GM19035 (cell line): ENCODE measurements around the gene GLIPR1L1.
A peak's percentile ranks its signal among the peaks of the same experiment; 100 is the strongest.

Experiments used
- ATAC-seq: cut with Tn5 transposase; IDR thresholded peaks from one replicate; pipeline ENCODE4 v1.9.1; 2021; ENCODE audit not compliant: unreplicated experiment

Gene GLIPR1L1

GRCh38 chr12:75349946-75350345 is 15.5 kb downstream of the GLIPR1L1 start:
- ATAC-seq: no peak

GRCh38 chr12:75350413-75350812 is 15.9 kb downstream of the GLIPR1L1 start:
- ATAC-seq: no peak

GRCh38 chr12:75354011-75354410 is 19.5 kb downstream of the GLIPR1L1 start:
- no peak for ATAC-seq

DNA sequence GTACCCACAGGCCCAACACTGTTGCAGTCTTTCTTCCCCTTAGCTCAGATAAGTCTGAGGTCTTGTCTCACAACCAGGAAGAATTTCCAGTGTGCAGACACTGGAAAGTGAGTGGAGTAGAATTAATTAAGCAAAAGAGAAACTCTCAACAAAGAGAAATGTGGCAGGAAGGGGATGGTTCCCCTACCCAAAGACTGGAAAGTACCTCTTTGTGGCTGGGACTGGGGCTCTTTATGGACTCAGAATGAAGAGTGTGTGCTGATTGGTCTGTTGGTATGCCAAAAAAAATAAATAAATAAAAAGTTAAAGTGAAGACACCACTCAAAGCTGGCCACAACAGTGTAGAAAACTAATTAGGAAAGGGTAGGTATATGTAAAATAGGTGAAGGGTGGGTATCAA is 26.4 kb downstream of the GLIPR1L1 start:
- ATAC-seq: no peak

GRCh38 chr12:75361408-75361807 is 26.9 kb downstream of the GLIPR1L1 start:
- ATAC-seq: no peak

DNA sequence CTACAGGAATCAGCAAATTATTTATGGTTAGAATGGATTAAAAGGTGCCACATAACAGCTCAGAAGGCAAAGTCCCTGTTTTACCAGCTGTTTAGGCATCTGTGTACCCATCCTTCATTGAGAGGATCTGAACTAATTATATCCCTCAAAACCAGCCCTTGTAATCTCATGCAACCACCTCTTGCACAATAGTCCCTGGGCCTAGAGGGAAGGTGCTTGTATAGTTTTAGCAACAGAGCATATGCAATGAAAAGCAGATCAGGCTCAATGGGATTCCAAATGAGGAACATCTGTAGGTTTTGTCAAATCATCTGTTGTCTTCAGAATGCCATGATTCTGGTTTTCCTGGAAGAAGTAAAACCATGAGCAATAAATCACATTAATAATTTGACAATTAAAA is 30.4 kb downstream of the GLIPR1L1 start:
- no peak for ATAC-seq

- peak; percentile 69 for ATAC-seq
Measured at GRCh38 chr12:75366629-75367028, 32.2 kb downstream of the GLIPR1L1 start.

DNA sequence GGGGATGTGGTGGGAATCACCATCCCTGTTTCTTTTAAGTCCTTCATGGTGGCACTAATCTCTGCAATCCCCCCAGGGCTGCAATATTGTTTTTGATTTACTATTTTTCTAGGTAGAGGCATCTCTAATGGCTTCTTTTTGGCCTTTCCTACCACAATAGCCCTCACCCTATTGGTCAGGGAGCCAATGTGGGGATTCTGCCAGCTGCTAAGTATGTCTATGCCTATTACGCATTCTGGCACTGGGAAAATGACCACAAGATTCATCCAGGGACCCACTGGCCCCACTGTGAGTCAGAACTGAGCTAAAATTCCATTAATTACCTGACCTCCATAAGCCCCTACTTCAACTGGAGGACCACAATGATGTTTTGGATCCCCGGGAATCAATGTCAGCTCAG is 40.5 kb downstream of the GLIPR1L1 start:
- no peak for ATAC-seq

GRCh38 chr12:75378354-75378753 is 43.9 kb downstream of the GLIPR1L1 start:
- ATAC-seq: no peak

- no peak for ATAC-seq
Measured at GRCh38 chr12:75389061-75389460, 54.6 kb downstream of the GLIPR1L1 start.

- no peak for ATAC-seq
Measured at GRCh38 chr12:75389706-75390105, 55.2 kb downstream of the GLIPR1L1 start.

- ATAC-seq: no peak
Measured at GRCh38 chr12:75390156-75390898, 55.9 kb downstream of the GLIPR1L1 start.

DNA sequence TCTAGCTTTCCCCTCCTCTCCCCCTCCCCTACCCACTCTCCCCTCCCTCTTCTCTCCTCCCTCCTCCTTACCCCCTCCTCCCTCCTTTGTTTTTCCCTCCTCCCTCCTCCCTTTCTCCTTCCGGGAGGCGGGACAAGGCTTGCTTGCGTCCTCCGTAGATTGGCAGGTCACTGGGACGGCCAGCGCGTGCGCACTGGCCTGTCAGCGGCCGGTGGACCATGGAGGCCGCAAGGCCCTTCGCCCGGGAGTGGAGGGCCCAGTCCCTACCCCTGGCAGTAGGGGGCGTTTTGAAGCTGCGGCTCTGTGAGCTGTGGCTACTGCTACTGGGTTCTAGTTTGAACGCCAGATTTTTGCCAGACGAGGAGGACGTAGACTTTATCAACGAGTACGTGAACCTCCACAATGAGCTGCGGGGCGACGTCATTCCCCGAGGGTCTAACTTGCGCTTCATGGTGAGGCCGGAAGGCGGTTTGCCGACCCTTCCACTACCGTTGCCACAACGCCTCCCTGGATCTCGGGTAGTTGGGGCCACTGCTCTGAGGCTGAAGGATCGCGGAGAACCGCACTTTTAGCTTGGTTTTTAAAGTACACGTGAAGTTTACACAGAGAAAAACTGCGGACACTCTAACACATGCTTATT is 56.5 kb downstream of the GLIPR1L1 start, which contains the start of gene GLIPR1L2:
TSS of gene GLIPR1L2 (plus strand) at position 191 of the 640 bp plus-strand sequence. CDS start at position 219, 28 bp downstream.
- peak; percentile 98 for ATAC-seq

- no peak for ATAC-seq
Measured at GRCh38 chr12:75404231-75404630, 69.8 kb downstream of the GLIPR1L1 start.

DNA sequence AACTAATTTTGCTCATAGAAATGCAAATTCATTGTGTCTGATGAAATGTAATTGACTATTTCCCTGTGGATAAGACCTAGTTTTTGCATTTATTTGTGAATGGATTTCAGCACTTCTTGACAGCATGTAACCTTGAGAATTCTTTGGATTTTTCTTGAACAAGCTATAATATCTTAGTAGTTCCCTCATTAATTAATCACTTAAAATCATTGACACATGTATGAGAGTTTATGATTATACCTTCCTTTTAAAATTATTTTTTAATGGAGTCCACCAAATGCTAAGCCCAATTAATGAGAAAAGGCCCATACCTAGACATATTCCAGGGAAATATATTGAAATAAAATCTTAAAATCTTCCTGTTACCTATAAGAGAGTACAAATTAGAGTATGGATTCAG is 73.2 kb downstream of the GLIPR1L1 start:
- ATAC-seq: no peak

DNA sequence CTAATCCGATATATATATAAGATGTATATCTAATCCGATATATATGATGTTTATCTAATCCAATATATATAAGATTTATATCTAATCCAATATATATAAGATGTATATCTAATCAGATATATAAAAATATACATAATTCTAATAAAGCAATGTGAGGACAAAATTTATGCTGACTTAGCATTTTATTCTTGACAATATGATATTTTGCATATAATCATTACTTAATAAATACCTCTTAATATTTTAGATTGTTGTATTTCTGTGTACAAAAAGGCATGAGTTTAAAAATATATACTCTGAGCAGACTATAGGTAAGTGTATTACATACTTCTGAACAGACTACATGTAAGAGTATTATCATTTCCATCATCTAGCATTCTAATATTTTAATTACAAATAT is 75.4 kb downstream of the GLIPR1L1 start:
- no peak for ATAC-seq

- no peak for ATAC-seq
Measured at GRCh38 chr12:75414671-75415070, 80.2 kb downstream of the GLIPR1L1 start.

DNA sequence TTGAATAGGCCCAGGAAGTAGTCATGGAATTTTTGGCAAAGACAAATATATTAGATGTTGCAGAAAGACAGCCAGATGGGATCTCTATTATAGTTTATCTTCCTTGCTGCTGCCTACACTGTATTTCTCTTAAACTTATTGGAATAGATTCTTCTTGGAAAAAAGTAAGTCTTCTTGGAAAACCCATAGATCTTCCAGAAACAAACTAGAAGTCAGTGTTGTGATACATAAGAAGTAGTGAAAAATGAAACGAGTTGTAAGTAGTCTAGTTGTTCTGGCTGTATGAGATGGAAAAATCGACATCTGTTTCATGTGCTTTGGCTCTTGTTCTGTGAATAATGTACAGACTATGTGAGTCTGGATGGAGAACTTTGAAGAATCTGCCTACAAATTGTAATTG is 85.4 kb downstream of the GLIPR1L1 start:
- no peak for ATAC-seq
